ENCODE measurements around the gene NAT9. TPM values are rescaled to one million over a fixed set of nuclear protein-coding genes. Genes with fewer than 3 reads are reported as not detected.
A peak's percentile ranks its signal among the peaks of the same experiment; 100 is the strongest.

NAT9 gene, protein sequence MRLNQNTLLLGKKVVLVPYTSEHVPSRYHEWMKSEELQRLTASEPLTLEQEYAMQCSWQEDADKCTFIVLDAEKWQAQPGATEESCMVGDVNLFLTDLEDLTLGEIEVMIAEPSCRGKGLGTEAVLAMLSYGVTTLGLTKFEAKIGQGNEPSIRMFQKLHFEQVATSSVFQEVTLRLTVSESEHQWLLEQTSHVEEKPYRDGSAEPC
- 38.5 TPM for polyA plus RNA-seq (2013, experiment 1 of 2; ENCODE audit: insufficient read length)
- polyA plus RNA-seq (2013, experiment 2 of 2; ENCODE audit: insufficient read length): 39.6 TPM

DNA sequence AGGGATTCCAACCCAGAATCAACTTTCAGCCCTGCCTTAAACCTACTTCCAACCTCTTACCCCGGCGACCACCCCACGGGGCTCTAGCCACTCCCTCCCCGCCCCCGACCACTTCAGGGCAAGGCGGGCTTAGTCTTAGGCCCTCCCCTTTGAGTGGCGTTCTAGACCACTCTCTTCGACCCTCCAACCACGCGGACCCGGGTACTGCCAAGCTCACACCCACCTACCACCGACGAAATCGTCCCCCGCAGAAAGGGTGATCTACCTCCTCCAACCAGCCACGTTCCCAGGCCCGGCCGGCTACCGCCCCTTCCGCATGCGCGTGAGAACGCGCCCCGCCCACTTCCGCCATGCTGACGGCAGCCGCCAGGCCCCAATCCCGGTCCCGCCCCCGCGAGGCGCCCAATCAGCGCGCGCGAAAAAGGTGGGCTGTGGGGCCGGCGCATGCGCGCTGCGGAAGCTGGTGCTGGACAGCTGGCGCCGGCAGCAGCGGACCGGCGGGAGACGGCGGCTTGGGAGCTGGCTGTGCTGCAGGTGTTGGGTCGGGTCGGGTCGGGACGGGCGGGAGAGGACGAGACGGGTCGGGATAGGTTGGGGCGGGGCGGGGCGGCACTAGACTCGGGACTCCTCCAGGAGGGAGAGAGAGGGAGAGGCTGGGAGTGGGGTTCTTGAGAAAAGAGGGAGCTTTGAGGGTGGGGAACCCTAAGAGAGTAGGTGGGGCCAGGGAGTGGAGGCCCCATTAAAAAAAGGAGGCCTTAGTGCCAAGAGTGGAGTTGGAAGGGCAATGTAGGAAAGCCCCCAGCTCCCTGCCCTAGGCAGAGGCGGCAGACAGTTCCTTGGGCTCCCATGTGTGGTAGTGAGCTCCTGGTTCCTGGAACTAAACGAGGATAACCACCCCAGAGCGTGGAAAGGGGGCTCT is at the start of gene NAT9:
Gene NAT9, minus strand, starts transcription at position 302 of the 919 bp plus-strand sequence. CDS start 647 bp downstream, outside the sequence.
- DNase-seq: peak; percentile 94

DNA sequence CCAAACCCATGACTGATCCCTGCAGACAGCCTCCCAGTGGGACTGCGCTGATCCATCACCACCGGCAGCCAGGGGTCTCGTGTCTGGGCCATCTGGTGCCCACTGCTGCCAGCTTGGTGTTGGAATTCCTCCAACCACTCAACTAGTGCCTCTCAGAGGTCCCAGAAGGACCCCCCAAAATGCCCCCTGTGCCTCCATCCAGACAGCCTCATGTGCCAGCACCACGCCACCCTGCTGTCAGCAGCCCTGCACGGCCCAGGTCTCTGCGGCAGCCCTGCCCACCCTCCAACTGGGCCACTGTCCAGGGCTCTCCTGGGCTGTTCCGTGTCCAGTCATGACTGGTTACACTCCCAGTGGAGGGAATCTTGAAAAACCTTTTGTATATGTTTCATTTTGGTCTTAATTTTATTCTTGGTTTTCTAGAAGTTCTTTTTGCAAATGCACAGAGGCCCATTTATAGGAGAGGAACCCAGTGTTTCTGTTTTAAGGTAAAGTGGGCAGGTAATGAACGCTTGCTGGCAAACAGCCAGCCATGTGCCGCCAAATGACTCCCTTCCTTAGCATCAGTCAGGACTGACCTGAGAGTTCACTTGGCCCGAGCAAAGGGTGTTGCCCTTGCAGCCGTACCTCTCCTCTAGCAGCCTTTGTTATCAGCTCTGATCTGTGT is 48.9 kb upstream of the NAT9 start:
- DNase-seq: no peak

DNA sequence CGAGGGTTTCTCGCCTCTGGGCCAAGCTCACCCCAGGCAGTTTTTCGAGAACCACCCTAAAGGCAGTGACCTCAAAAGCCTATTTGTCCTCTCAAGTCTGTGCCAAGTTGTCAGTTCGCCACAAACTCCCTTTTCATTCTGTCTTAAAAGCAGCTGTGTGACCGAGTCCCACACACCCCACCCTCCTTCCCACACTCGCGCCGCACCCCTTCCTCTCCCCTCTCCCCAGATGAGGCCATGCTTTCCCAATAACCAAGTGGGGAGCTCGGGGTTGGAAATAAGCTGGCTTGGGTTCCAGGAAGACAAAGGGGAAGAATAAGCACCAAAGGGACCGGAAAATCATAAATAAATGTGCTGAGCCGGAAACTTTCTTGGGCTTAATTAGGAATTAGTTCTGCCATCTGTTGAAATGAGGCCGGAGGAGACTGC is 46.8 kb upstream of the NAT9 start:
- DNase-seq: no peak

DNA sequence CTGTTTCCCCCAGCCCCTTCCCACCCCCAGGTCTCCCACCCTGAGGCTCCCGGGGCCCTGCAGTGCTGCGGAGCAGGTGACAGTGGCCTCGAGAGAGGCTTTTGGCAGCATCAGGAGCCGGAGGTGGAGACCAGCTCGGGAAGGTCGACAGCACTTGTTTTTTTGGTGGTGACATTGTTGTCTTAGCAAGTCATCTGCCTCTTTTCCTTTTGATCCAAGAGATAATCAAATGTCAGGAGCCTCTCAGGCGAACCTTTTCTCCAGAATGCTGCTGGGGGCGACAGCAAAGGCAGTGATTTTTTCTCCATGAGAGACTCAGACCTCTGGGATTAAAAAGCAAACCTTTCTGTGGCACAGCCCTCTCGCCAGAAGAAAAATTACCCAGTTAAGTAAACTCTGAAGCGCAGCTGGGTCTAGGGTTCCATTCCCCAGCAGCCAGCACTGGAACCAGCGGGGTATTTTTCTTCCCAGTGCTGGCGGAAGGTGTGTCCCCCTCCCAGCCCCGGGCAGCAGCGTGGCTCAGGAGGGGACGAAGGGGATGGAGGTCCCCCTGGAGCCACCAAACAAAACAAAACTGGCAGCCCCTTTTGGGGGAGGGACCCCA is 46.3 kb upstream of the NAT9 start:
- DNase-seq: no peak

DNA sequence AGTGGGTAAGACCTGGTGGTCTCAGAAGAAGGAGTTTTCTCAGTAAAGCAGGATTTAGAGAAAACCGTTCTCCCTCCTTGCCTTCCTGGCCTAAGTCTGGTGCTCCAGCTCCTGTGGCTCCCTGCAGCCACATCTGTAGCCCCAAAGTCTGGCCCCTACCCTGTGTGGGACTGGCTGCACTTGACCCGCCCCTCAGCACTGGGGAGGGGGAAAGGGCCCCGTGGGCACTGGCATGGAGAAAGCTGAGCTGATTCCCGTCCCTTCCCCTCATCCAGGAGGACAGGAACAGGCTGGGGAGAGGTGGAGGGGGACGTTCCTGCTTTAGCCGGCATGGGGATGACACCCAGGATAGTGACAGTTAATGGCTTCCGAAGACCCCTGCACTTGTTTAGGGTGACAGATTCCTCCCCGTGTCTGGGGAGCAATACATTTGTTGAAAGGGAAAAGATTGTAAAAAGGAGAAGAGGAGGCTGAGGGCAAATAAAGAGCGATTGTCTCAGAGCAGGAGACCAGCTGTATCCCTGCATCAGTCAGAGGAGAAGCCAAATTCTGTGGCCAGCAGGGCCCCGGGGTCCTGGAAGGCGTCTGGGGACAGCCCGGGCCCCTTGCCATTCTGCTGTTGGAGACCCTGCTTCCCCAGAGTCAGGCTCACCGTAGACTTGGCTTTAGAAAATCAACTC is 45.6 kb upstream of the NAT9 start:
- DNase-seq: no peak

DNA sequence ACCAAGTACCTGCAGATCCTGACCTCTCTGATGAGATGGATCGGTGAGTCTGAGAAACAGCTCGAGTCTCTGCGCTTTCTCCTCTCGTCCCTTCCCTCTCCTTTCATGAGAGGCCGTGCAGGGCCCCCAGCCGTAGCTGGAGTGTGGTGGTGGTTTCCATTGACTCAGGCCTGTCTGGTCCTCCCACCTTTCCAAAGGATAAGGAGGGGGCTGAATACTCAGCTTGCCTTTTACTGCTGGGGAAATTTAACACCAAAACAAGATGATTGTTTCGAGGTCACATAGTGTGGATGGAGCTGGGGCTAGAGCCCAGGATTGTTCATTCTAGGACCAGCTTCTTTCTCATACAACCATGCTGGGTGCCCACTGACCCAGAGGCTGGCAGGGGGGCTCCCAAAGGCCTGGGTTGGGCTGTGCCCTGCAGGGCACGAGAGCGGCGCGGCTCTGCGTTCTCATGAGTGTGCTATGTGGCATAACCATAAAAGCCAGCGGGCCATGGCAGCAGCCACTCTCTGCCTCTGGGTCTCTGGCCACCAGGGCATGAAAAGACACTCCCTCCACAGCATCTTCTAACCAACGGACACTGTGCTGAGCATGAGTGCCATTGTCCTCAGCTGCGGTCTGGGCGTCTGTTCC is 43.8 kb upstream of the NAT9 start:
- DNase-seq: no peak

DNA sequence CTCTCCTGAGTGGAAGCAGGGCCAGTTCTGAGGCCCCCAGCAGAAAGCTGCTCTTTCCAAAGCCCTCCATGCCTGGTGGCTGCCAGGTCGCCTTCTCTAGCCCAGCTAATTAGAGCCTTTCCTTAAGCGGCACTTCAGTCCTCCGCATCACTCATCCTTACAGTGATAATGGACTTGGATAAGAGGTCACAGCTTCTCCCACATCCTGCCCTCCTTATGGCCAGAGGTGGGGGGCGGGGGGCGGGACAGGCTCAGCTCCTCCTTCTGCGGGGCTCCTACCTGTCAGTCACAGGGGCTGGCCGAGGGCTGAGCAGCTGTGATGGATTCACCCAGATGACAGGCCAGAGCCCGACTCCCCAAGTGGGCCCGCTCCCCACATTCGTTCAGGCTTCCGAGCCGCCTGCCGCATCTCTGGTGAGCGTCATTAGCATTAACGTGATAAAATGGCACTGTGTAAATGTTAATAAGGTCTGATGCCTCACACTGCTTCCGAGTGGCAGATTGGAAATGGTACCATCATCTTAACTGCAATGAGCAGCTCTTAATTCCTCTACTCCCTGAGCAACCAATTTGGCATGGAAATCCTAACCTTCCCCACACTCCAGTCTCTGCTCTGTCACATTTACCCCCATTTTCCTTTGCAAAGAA is 42.3 kb upstream of the NAT9 start:
- DNase-seq: no peak

DNA sequence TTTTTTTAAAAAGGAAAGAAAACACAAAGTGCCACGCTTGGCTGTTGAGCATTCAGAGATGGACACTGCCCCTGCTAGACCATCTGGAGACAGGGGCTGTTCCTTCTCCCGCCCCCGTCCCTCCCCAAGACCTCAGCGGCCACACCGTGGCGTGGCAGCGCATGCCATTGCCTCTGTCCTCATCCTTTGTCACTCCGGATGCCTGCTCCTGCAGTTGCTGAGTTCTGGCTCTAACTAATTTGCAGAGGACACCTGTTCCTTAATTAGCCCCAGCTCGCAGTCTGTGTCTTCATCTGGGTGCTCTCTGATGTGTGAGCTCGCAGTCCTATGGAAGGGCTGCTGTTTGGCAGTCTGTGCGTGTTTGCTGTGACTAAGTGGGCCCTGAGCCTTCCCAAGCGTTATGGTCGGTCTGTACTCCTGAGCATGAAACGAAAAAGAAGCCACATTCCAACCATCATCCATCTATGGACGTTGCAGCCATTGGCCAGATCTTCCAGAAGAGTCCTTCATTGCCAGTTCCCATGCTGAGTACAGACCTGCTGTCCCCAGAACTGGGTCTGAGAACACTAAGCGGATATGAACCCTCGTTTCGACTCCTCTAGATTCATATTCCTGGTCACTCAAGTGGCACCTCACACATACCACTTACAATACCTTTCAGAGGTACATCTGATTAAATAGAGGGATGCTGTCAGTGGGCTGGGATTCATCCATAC is 40.9 kb upstream of the NAT9 start:
- DNase-seq: no peak

DNA sequence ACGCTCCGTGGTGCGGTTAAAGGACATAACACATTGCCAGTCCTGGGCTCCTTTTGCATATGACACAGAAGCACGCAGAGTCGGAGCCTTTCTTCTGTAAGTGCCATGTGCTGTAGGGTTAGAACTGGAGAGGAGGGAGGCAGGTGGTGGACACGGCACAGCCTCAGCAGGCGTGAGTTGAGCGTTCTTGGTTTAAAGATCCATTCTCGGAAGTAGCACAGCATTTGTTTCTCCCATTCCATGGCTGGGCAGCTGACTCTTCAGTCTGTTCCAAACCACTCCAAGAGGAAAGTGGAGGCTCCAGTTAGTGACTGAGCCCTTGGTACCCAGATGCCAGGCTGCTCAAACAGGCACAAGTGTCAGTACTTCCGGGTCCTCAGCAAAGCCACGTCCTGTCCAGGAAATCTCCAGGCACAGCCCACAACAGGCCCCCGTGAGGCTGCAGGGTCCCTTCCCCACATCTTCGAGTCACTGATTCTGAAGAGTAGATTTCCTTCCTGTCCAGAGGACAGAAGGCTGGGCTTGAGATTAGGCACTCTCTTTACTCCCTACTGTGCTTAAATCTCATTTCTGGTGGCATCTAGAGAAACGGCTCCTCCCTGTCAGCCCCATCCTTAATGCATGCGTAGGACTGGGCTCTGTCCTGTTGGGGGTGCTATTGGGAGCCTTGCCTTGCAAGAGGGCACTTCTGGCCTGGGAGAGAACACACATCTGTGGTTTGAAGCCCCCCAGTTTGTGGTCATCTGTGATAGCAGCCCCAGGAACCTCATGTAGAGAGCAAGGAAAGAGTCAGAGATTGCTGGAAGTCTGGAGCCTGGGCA is 39.6 kb upstream of the NAT9 start:
- DNase-seq: no peak

DNA sequence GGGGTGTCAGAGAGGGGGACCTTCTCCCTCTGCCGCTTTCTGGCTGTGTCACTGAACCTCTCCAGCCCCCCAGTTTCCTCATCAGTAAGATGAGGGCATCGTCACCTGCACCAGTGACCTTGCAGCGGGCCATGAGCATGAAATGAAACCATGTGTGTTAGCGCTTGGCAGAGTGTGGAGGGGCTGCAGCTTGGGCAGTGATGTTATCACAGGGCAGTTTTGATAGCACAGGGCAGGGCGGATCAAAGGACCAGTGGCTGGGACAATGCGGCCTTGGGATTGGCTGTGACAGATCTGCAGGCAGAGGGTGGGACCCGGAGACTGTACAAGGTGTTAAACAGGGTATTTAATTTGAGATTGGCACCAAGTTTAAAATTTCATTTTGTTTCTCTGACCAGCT is 38.9 kb upstream of the NAT9 start:
- no peak for DNase-seq

DNA sequence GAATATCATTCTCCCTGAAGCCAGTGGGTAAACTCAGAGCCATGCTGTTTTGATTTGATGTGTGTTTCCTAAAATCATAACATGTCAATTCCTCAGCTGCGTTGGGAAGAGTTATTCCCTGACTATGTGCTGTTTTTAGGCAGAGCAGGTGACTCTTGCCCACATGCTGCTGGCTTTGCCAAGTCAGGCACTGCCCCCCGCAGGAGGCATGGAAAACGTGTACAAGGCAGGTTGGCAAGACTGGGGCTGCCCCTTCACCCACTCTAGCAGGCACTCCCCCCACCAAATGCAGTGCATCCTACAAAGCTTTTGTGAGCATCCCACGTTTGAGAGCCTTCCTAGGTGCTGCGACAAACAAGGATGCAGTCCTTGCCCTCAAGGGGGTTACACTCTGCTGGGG is 38.3 kb upstream of the NAT9 start:
- DNase-seq: no peak

DNA sequence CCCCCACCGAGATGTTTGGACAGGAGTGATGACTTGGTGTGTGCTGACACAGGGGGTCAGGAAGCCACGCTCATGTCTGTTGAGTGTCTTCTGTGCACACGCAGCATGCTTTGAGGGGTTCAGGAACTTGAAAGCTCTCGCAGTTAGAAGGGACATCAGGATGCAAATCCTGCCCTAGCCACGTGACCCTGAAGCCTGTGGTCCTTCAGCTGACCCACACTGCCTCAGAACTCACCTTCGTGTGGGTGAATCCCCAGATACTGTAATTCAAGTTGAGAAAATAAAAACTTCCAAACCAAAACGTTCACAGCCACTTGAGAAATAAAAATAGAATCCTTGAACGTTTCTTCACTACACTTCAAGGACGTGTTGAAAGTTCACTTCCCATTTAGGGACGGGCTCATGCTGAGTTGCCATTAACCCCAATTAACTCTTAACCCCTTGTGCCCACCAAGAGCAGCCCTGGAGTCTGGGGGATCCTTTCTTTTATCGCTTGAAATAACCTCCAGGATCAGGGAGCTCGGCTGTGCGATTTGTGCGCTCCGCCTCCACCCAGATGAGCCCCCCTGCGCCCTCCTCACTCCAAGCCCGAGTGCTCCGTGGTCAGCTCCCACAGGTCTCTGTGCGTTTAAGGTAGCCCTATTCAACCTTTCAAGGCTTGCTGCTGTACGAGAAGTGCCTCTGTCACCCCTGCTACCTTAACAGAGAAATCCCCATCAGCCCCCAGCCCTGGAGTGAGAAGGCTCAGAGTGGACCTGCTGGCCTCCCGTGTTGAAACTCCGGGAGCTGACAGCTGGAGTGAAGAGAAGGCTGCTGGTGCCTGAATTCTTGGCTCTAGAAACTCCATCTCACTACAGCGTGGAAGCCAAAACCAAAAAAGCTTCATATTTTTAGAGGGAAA is 36.2 kb upstream of the NAT9 start:
- DNase-seq: no peak

DNA sequence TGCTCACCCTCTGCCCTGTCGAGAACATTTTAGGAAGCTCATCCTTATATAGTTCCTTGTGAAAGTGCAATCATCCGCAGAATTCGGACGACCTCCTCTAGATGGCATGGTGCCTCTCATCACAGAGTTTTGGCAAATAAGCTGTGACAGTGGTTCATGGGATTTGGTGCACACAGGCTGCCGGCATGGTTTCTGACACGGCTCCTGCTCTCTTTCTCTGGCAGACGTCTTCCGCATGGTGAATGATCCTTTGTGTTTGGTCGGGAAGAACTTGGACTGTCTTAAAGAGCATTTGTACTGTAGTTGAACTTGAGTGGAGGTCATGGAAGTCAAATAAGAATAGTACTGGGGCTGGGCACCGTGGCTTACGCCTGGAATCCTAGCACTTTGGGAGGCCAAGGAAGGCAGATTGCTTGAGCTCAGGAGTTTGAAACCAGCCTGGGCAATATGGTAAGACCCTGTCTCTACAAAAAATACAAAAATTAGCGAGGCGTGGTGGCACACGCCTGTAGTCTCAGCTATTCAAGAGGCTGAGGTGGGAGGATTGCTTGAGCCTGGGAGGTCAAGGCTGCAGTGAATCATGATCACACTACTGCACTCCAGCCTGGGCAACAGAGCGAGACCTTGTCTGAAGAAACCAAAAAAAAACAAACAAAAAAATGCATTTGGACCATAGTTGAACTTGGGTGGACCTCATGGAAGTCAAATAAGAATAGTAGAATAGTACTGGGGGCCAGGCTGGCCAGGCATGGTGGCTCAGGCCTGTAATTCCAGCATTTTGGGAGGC is 34.7 kb upstream of the NAT9 start:
- no peak for DNase-seq

DNA sequence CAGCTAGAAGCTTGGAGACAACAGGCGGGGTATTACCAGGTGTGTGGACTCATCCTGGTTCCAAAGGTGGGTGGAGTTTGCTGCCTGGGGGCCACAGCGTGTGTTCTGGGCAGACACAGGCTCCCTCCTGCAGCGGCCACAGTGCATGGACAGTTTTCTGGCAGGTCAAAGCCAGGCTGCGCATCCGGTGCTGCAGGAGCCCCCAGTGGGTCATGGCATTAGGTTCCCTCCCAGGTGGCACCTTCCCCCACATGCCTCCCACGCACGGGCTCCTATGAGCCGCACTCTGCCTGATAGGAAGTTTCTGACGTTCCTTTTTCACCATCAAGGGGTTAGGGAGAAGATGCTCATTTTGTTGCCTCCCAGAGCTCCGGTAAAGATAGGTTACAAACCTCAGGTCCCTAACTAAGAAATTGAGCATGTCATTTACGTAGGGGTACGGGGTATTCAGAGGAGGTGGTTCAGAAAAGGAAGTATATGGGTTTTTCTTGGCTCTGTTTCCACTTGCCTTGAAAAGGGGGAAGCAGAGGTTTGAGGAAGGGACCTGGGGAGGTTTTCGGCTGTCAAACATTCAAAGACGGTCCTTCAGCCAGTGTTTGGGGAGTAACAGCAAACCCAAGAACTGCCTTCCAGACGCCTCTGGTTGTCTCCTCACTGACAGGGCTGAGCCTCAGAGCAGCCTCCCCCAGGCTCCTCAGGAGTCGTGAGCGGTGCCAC is 32.7 kb upstream of the NAT9 start:
- no peak for DNase-seq

DNA sequence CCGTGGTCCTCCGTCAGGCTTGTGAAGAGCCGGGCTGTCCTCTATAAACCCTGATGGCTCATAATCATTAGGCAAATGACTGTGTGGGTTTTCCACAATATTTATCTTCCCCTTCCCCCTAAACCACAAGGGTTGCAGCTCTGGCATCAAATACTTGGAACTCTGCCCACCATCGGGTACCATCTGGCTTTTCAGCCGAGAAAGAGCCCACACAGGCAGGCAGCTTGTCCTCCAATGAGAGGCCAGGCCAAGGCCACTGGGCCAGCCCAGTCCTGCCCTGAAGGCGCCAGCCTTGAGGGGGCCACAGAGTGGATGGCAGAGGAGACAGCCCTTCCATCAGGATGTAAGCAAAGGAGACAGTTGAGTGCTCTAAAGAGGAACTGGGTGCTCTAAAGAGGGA is 31.8 kb upstream of the NAT9 start:
- no peak for DNase-seq

DNA sequence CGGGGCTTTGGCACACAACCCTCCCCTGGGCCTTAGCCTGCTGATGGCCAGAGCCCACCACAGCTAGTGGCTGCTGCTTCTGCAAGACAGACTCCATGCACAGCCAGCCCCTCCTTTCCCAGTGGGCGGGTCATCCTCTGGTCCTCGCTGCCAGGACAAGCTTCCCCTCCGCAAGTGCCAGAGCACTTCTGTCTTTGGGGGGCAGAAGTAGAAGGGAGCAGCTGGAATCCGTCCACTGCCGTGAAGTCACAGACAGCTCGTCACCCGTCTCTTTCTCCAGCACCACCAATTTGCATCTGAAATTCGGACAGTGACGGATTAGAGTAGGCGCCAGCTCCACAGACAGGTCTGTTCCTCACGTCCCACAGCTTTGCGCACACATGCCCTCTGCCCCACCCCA is 31.3 kb upstream of the NAT9 start:
- no peak for DNase-seq

DNA sequence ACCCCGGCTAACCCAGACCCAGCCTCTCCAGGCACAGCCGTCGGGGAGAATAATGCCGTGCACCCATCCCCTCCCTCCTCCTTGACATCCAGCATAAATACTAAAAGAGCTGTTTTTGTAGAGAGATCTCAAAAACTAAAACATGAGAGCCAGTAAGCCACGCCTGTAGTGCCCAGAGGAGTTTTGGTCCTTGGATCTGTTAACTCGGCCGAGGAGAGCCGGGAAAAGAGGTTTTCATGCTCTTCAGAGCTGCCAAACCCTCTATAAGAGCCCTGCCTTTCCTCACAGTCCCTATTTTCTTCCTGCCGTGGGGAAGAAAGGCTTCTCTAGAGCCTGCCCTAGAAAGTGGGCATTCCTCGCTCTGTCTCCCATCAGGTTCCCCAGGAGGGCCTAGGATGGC is 30.2 kb upstream of the NAT9 start:
- DNase-seq: no peak
